NCI-H2029 treated with DMSO at 0.1 percent for 48 hours (cell line): ENCODE data around the gene DND1.
"Not testable (repeated sequence)": the region's sequence is repeated elsewhere in the genome, so short reads cannot be mapped to it uniquely, and the experiment has no call there.

Experiments used
- DNase-seq: peaks from one replicate; lab custom pipeline; 2025; lab: John Stamatoyannopoulos, UW

DND1 gene

DNA sequence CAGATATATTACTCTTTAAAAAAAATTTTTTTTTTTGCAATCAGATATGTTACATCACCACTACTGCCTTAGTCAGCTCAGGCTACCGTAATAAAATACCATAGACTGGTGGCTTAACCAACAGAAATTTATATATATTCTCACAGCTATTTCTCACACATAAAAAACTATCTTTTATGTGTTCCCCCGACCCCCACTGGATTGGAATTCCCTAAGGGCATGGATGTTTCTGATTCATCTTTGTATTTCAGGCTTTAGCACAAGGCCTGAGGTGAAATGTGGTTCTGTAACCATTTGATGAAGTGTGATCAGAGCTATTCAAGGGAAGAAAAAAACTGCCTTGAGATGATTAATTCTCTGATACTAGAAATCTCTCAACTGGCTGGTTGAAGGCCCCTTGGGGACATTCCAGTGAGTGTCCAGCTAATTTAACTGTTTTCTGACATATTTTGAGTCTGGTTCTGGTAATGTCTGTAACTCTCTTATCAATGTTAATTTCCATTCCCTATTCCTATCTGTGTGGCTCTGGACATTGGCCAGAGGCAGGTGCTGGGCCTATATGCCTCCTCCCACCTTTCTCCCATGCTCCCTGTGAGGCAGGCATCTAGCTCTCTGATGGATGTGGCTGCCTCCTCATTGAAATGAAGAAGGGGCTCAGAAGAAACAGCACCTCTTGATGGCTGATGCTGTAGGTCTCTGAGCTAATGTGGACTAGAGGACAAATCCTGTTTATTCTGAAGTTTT lies 42.9 kb downstream of the DND1 start:
- DNase-seq = no peak

DNA sequence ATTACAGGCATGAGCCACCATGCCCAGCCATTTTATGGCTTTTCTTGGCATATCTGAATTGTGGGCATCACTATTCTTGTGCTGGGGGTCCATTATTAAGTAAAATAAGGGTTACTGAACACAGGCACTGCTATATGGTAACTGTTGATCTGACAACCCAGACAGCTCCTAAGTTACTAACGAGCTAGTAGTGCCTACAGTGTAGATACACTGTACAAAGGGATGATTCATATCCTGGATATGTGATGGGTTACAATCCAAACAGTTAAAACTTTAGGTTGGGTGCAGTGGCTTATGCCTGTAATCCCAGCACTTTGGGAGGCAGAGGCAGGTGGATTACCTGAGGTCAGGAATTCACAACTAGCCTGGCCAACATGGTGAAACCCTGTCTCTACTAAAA lies 44.7 kb downstream of the DND1 start:
- no peak for DNase-seq

DNA sequence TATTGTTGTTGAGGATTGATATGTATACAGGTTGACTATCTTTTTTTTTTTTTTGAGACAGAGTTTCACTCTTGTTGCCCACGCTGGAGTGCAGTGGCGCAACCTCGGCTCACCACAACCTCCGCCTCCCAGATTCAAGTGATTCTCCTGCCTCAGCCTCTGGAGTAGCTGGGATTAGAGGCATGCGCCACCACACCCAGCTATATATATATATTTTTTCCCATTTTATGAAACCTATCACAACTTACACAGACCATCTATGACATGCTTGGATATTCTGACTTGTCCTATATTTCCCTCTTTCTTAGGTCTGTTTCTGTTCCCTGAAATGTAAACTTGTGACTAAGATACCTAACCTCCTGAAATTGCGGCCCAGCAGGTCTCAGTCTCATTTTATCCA lies 45.4 kb downstream of the DND1 start:
- no peak for DNase-seq

DNA sequence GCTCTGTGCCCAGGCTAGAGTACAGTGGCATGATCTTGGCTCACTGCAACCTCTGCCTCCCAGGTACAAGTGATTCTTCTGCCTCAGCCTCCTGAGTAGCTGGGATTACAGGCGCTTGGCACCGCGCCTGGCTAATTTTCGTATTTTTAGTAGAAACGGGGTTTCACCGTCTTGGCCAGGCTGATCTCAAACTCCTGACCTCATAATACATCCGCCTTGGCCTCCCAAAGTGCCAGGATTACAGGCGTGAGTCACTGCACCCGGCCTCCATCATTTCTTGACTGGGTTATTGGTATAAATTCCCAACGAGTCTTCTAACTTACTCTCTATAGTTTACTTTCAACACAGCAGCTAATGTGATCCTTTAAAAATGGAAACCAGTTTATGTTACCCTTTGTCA lies 48.5 kb downstream of the DND1 start:
- not testable (repeated sequence) for DNase-seq

DNA sequence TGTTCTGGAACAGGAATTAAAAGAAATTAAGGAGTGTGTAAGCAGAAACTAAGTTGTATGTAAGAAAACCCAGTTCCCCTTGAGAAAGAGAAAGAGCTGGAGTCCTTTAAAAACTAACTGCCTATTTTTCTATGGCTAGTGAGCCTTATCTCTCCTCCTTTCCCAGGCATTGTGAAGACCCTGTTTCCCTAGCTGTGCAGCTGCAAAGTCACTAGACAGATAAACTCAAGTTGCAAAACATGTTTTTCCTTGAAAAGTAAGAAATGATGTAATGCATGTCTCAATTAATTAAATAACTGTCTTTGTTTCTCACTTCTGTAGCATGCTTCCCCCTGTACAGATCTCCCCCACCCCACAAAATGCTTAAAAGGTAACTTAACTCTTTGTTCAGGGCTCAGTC lies 50.3 kb downstream of the DND1 start:
- DNase-seq = not testable (repeated sequence)

DNA sequence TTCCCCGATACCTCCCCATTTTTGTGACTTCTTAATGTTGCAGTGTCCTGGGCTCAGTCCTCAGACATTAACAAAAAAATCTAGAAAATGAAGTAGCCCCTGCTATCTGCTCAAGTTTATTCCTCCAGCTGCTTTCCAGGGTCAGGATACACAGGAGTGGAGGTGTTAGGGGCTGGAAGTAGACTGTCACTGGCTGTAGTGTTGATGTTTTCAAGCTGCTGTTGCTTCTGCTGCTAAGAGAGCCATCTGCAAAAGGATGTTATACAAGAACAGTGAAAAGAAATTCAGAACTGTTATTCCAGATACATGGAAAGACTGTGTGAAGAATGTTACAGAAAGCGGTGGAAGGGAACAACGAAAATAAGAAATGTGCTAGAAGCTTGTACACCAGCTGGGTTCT lies 51.1 kb downstream of the DND1 start:
- no peak for DNase-seq
